GM21390 (cell line): ENCODE results near the gene PYDC1.
"Not testable (repeated sequence)": the region's sequence is repeated elsewhere in the genome, so short reads cannot be mapped to it uniquely, and the experiment has no call there.

Experiments
- ATAC-seq: cut with Tn5 transposase; IDR thresholded peaks from one replicate; pipeline ENCODE4 v1.9.1; 2021; ENCODE audit not compliant: unreplicated experiment

PYDC1 gene

GRCh38 chr16:31196324-31197088 is 20.4 kb downstream of the PYDC1 start:
- no peak for ATAC-seq

GRCh38 chr16:31195861-31196260 is 21.1 kb downstream of the PYDC1 start:
- not testable (repeated sequence) for ATAC-seq

GRCh38 chr16:31194898-31195297 is 22.0 kb downstream of the PYDC1 start:
- ATAC-seq, result no peak

GRCh38 chr16:31193874-31194273 is 23.1 kb downstream of the PYDC1 start:
- no peak for ATAC-seq

GRCh38 chr16:31192856-31193642 is 23.9 kb downstream of the PYDC1 start:
- no peak for ATAC-seq

- no peak for ATAC-seq
Measured at GRCh38 chr16:31191697-31192428, 25.1 kb downstream of the PYDC1 start.

GRCh38 chr16:31190818-31191444 is 26.0 kb downstream of the PYDC1 start:
- ATAC-seq, result no peak

GRCh38 chr16:31190061-31190460 is 26.9 kb downstream of the PYDC1 start:
- ATAC-seq, result no peak

GRCh38 chr16:31189412-31189778 is 27.5 kb downstream of the PYDC1 start:
- no peak for ATAC-seq

- no peak for ATAC-seq
Measured at GRCh38 chr16:31188450-31189411, 28.2 kb downstream of the PYDC1 start.

- ATAC-seq, result no peak
Measured at GRCh38 chr16:31187808-31188189, 29.1 kb downstream of the PYDC1 start.

GRCh38 chr16:31186930-31187807 is 29.8 kb downstream of the PYDC1 start:
- no peak for ATAC-seq

- no peak for ATAC-seq
Measured at GRCh38 chr16:31186176-31186575, 30.8 kb downstream of the PYDC1 start.

GRCh38 chr16:31185339-31185738 is 31.6 kb downstream of the PYDC1 start:
- ATAC-seq, result no peak

GRCh38 chr16:31184888-31185287 is 32.0 kb downstream of the PYDC1 start:
- ATAC-seq, result no peak

GRCh38 chr16:31183432-31184428 is 33.2 kb downstream of the PYDC1 start:
- no peak for ATAC-seq

GRCh38 chr16:31182391-31182790 is 34.5 kb downstream of the PYDC1 start:
- ATAC-seq, result no peak
